CD4-positive, alpha-beta T cell (primary cell): ENCODE data around the gene REEP6. TPM values are rescaled to one million over a fixed set of nuclear protein-coding genes. Genes with fewer than 3 reads are reported as not detected.

Experiments used
- ATAC-seq: fragments of 200-7000 bp; cut with Tn5 transposase; one replicate; pipeline ENCODE4 v1.10.0; 2022; ENCODE audit warnings: mild to moderate bottlenecking; ENCODE audit not compliant: poor library complexity
- CTCF ChIA-PET: fragments of 350-600 bp; sonication (Branson Sonifier 250); formaldehyde crosslinking; loops from one replicate; lab custom pipeline; 2021; ENCODE audit warnings: antibody characterized with exemption, inconsistent platforms; lab: Charles Lee
- POLR2A ChIA-PET: fragments of 350-600 bp; sonication (Branson Sonifier 250); formaldehyde crosslinking; loops from one replicate; lab custom pipeline; 2021; ENCODE audit warnings: antibody characterized with exemption, inconsistent platforms; lab: Charles Lee
- DNase-seq, 14 experiments: peaks; one replicate each; pipeline ENCODE4 v3.0.0-alpha.2; 2013 to 2020; ENCODE audit warnings: mixed read lengths in 2 of 14
- H3K27ac ChIP-seq, 2 donors: one replicate each; pipeline versions ENCODE4 v1.5.1 to v1.7.0; 2013; ENCODE audit warnings: low read length in 2 of 2, low read depth in 1 of 2, mild to moderate bottlenecking in 1 of 2
- H3K27me3 ChIP-seq, 2 experiments: 1 replicate in 1 of 2; 2 replicates in 1 of 2; pipeline versions ENCODE4 v1.6.1 to v1.7.0; 2013; ENCODE audit warnings: low read length in 2 of 2, control low read depth in 1 of 2, mild to moderate bottlenecking in 1 of 2, moderate library complexity in 1 of 2; ENCODE audit not compliant: insufficient read depth in 2 of 2, control insufficient read depth in 1 of 2
- H3K36me3 ChIP-seq: one replicate; pipeline ENCODE4 v1.6.1; 2013; ENCODE audit warnings: low read length, control low read depth; ENCODE audit not compliant: insufficient read depth
- H3K4me1 ChIP-seq: one replicate; pipeline ENCODE4 v1.6.1; 2013; ENCODE audit warnings: low read length, control low read depth; ENCODE audit not compliant: insufficient read depth
- H3K4me3 ChIP-seq: one replicate; pipeline ENCODE4 v1.5.1; 2013; ENCODE audit warnings: mild to moderate bottlenecking, low read length, moderate library complexity
- H3K9me3 ChIP-seq, 2 experiments: 1 replicate in 1 of 2; 2 replicates in 1 of 2; pipeline versions ENCODE4 v1.6.1 to v1.7.0; 2013; ENCODE audit warnings: low read length in 2 of 2, mild to moderate bottlenecking in 2 of 2, control low read depth in 1 of 2, moderate library complexity in 1 of 2; ENCODE audit not compliant: control insufficient read depth in 1 of 2, insufficient read depth in 1 of 2
- H3K27ac Mint-ChIP-seq: one replicate; pipeline ENCODE4 v1.8.0; 2020; ENCODE audit warnings: mixed read lengths
- H3K27me3 Mint-ChIP-seq: one replicate; pipeline ENCODE4 v1.8.0; 2021; ENCODE audit warnings: mixed read lengths
- H3K36me3 Mint-ChIP-seq: one replicate; pipeline ENCODE4 v1.8.0; 2021; ENCODE audit warnings: low read depth, mixed read lengths
- H3K4me1 Mint-ChIP-seq: one replicate; pipeline ENCODE4 v1.8.0; 2021; ENCODE audit warnings: low read depth, mixed read lengths
- H3K4me3 Mint-ChIP-seq: one replicate; pipeline ENCODE4 v1.8.0; 2020; ENCODE audit warnings: mild to moderate bottlenecking, mixed read lengths
- H3K9me3 Mint-ChIP-seq: one replicate; pipeline ENCODE4 v1.8.0; 2020; ENCODE audit warnings: mixed read lengths
- intact Hi-C, 2 experiments: fragments of 100-400 bp; cut with DNase I in 1 of 2; cut with micrococcal nuclease in 1 of 2; formaldehyde crosslinking; loops; one replicate each; pipeline versions ENCODE4 v1.15.1 to v1.9.0; 2023 to 2025; cut with DNase I, micrococcal nuclease
- total RNA-seq, 174 experiments: library from RNA in 2 of 174; stranded (reverse) in 2 of 174; gene quantifications; one replicate each; pipeline ENCODE4 v1.2.3 and lab custom pipeline; 2021 to 2026
- TF ChIP-seq, protein P1 (sequence below): fragments of 200-600 bp; IDR thresholded peaks from one replicate; pipeline ENCODE4 v1.8.0; 2022; ENCODE audit warnings: antibody characterized with exemption, mild to moderate bottlenecking

Gene REEP6
- total RNA-seq, 2 experiments from 2014 or later = 2.2 to 2.8 TPM

DNA sequence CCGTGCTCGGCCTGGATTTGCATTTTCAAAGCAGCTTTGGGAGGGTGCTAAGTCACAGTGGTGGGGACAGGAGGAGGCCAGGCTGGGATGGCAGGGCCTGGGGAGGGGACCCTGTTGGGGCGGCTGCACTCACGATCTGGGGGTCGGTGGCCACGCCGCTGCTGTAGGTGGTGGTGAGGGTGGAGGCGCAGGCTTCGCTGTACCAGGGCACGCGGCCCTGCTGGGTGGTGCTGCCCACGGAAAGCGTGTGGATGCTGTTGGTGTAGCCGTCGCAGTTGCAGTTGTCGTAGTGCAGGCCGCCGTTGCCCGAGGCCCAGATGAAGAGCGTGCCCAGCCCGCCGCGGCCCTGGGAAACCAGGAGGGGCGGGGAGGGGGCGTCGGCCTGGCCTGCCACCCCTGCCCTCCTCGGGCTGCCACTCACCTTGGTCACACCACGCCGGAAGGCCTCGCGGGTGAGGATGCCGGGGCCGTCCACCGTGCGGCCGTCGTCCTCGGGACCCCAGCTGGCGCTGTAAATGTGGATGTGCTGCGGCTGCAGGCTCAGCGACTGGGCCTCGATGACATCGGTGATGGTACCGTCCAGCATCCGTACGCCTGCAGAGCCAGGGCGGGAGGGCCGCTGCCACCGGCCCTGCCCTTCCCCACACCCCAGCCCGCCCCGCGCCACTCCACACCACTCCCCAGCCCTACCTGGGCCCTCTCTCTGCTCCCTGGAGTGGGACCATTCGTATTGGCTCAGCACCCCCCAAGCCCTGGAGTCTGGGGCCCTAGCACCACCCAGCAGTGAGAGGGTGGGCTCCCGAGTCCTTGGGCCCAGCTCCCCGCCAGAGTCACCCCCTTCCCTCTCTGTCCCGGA lies 4.0 kb upstream of the REEP6 start:
- peaks cover 12% of the 10 kb centered on the region for H3K4me1 Mint-ChIP-seq

DNA sequence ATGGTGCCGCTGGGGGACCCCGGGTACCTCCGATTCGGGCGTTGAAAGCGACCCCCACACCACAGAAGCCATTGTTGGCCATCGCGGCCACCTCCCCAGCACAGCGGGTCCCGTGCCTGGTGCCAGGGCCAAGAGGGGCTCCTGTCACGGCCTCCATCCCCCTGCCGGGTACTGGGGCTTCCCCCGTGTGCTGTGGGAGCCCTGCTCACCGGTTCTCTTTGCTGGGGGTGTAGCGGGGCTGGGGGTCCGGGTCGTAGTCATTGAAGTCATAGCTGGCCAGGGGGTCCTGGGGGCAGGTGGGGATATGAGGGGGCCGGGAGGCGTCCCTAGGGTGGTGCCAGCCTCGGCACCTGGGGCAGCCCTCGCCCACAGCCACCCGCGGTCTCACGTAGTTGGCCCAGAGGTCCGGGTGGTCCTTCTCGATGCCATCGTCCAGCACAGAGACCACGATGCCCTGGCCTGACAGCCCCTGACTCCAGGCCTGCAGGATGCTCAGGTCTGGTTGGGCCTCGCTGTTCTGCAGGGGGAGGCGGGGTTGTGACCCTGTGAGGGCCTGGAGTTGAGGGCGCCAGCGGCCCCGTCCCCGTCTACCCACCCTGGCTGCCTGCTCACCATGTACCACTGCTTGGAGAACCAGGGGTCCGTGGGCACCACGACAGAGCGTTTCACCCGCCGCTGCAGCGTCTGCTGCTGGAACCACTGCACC lies 3.3 kb upstream of the REEP6 start:
- intact Hi-C loops = no loop called here
- Mint-ChIP-seq H3K27ac (no peak overlapping the region), H3K4me1 (peaks cover 12% of the 10 kb centered on the region), H3K27me3 (no peaks in the 10 kb centered on the region), H3K9me3 (no peaks in the 10 kb centered on the region), H3K36me3 (peaks cover 4% of the 10 kb centered on the region), H3K4me3 (no peak overlapping the region)
- Histone ChIP-seq H3K27me3 (no peaks in the 10 kb centered on the region), H3K4me3 (no peak overlapping the region), H3K27ac (no peak overlapping the region), H3K36me3 (no peaks in the 10 kb centered on the region), H3K9me3 (no peaks in the 10 kb centered on the region), H3K4me1 (peaks cover 23% of the 10 kb centered on the region)
- no peak for ATAC-seq
- TF ChIP-seq, protein P1, sequence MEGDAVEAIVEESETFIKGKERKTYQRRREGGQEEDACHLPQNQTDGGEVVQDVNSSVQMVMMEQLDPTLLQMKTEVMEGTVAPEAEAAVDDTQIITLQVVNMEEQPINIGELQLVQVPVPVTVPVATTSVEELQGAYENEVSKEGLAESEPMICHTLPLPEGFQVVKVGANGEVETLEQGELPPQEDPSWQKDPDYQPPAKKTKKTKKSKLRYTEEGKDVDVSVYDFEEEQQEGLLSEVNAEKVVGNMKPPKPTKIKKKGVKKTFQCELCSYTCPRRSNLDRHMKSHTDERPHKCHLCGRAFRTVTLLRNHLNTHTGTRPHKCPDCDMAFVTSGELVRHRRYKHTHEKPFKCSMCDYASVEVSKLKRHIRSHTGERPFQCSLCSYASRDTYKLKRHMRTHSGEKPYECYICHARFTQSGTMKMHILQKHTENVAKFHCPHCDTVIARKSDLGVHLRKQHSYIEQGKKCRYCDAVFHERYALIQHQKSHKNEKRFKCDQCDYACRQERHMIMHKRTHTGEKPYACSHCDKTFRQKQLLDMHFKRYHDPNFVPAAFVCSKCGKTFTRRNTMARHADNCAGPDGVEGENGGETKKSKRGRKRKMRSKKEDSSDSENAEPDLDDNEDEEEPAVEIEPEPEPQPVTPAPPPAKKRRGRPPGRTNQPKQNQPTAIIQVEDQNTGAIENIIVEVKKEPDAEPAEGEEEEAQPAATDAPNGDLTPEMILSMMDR = no peak
- ChIA-PET POLR2A (no interaction called here), CTCF (no interaction called here)
- no peak for DNase-seq

More for the DNA sequence above, 4.0 kb upstream of the REEP6 start:
- ChIA-PET CTCF (no interaction called here), POLR2A (no interaction called here)
- no peaks in the 10 kb centered on the region for H3K9me3 Mint-ChIP-seq
- Histone ChIP-seq H3K4me3 (no peak overlapping the region), H3K4me1 (peaks cover 23% of the 10 kb centered on the region), H3K9me3 (no peaks in the 10 kb centered on the region), H3K27me3 (no peaks in the 10 kb centered on the region), H3K27ac (no peak overlapping the region), H3K36me3 (no peaks in the 10 kb centered on the region)
- ATAC-seq (no peak), DNase-seq (no peak)
- H3K27me3 Mint-ChIP-seq = no peaks in the 10 kb centered on the region
- intact Hi-C loops = no loop called here
- H3K4me3 Mint-ChIP-seq = no peak overlapping the region
- H3K27ac Mint-ChIP-seq = no peak overlapping the region
- TF ChIP-seq, protein P1 = no peak
- peaks cover 4% of the 10 kb centered on the region for H3K36me3 Mint-ChIP-seq

DNA sequence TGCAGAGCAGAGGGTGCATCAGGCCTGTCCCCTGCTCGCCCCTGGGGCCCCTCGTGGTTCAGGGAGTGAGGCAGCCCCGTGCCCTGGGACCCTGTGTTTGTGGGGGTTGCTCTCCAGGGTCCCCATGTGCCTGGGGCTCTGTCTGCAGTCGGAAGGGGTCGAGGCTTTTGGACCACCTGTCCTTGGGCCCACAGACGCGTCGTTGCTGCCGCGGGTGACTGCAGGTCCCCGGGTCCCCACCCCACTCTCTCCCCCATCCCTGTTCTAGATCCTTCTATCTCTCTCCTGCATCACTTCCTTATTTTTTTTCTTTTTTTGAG lies 2.7 kb upstream of the REEP6 start:
- Mint-ChIP-seq H3K4me3 (no peak overlapping the region), H3K4me1 (peaks cover 12% of the 10 kb centered on the region), H3K27me3 (no peaks in the 10 kb centered on the region), H3K36me3 (peaks cover 4% of the 10 kb centered on the region), H3K9me3 (no peaks in the 10 kb centered on the region), H3K27ac (no peak overlapping the region)
- ATAC-seq (no peak), DNase-seq (no peak)
- ChIA-PET POLR2A (no interaction called here), CTCF (no interaction called here)
- Histone ChIP-seq H3K9me3 (no peaks in the 10 kb centered on the region), H3K27me3 (no peaks in the 10 kb centered on the region), H3K27ac (no peak overlapping the region), H3K4me3 (no peak overlapping the region), H3K4me1 (peaks cover 23% of the 10 kb centered on the region), H3K36me3 (no peaks in the 10 kb centered on the region)
- TF ChIP-seq, protein P1 = no peak
- intact Hi-C loops = no loop called here
